CD4-positive, alpha-beta T cell treated with Interleukin-10 for 1 hour (primary cell): ENCODE results near the gene CPSF6.
A peak's percentile ranks its signal among the peaks of the same experiment; 100 is the strongest.
"Not testable (repeated sequence)": the region's sequence is repeated elsewhere in the genome, so short reads cannot be mapped to it uniquely, and the experiment has no call there.

ENCODE experiments used
- DNase-seq: peaks from one replicate; pipeline ENCODE4 v3.0.0-alpha.2; 2020

CPSF6 gene

DNA sequence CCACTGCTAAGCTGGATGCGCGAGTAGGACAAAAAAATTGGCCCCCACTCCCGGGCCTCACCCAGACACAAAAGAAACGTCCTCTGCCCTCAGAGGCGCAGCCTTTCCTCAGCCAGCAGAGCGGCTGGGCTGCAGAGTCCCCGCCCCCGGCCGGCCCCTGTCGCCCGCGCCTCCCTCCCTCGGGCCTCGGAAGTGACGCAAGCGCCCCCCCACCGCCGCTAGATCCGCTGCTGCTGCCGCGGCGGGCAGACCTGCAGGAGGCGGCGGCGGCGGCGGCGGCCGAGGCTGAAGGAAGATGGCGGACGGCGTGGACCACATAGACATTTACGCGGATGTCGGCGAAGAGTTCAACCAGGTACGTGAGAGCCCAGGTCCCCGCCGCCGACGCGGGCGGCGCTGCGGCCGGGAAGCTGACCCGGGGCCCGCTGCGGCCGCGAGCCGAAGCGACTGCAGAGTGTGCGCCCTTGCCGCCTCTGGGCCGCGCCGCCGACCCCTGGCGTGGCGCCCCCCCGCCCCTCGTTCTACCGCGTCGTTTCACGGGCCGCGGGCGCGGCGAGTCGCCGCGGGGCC is at the start of gene CPSF6:
Gene CPSF6 (plus strand): TSS at position 218 of the 570 bp plus-strand sequence. CDS start 78 bp downstream, at position 296.
- DNase-seq, result peak; percentile 95

DNA sequence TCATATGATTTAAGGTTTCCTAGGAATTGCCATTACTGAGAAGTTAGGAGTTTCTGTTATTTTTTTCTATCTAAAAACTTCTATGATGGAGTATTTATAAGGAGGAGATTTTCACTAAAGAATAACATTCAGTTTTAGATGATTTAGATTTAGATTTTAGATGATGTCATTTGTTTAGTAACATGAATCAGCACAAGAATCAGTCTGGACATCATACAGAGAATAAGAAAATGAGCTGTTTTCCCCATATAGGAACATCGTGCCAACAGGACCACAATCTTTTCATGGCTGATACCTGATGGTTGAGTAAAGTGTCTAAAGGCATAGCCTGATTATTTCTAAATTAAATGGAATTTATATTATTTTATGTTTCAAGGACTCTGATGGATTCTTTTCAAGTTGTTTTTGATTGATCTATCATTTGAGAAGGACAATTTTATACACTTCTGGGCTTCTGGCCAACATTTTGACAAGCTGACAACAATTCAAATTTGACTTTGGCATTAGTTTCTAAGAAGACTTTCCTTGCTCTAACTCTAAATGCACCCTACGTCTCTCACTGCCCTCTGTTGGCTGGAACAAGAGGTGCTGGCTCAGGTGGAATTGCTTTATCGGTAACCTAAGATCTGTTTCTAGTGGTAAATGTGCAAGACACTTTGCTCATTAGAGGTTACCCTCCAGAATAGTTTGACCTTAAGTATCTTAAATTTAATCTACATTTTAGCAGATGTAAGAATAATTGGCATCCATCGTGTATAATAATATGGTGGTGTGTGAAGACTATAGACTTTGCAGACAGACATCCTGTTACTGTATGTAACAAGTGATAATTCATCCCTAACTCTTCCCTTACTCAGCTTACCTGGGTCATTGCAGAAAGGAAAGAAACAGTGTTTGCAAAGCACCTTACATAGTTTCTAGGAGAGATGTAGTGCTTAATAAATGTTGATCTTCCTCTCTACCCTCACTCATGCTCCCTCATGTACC is 42.8 kb upstream of the CPSF6 start:
- DNase-seq, result no peak

GRCh38 chr12:69199976-69200375 is 39.4 kb upstream of the CPSF6 start:
- not testable (repeated sequence) for DNase-seq

DNA sequence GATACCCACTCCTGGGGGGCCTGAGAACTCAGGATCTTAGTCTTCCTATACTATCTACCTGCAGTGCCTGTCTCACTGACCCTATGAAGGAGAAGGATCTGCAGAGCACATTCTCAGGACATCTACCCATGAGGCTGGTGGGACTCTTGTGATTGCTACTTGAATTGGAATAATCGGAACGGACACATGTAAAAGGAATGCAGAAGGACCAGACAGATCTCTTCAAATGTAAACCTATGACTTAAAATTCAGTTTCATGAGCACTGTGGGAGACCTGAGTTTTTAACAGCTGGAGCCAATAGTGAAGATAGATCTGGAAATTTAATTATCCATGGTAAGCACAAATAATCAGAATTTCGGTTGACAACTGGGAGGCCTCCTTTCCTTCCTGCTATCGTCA is 35.2 kb upstream of the CPSF6 start:
- DNase-seq, result no peak

DNA sequence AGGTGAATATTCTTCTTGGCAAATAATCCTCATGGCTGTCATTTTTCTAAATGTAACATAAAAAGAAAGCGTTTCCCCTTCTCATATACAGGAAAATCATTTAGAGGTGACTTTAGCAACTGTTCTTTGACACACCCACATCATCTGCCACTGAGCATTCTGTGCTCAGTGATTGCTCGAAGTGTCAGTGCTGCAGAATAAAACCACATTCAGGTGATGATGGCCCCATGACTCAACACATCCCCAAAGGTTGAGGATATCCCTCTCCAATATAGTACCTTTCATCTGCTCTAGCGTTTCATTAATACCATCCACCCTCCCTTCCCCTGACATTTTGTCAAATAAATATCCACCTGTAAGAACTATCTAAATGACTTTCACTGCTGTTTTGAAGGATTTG is 28.7 kb upstream of the CPSF6 start:
- no peak for DNase-seq

- DNase-seq, result no peak
These were observed 28.2 kb upstream of the CPSF6 start for GRCh38 chr12:69211160-69211559.

GRCh38 chr12:69214169-69214568 is 25.2 kb upstream of the CPSF6 start:
- no peak for DNase-seq

GRCh38 chr12:69225251-69225910 is 14.0 kb upstream of the CPSF6 start:
- no peak for DNase-seq

GRCh38 chr12:69231479-69231878 is 7.9 kb upstream of the CPSF6 start:
- DNase-seq, result no peak

DNA sequence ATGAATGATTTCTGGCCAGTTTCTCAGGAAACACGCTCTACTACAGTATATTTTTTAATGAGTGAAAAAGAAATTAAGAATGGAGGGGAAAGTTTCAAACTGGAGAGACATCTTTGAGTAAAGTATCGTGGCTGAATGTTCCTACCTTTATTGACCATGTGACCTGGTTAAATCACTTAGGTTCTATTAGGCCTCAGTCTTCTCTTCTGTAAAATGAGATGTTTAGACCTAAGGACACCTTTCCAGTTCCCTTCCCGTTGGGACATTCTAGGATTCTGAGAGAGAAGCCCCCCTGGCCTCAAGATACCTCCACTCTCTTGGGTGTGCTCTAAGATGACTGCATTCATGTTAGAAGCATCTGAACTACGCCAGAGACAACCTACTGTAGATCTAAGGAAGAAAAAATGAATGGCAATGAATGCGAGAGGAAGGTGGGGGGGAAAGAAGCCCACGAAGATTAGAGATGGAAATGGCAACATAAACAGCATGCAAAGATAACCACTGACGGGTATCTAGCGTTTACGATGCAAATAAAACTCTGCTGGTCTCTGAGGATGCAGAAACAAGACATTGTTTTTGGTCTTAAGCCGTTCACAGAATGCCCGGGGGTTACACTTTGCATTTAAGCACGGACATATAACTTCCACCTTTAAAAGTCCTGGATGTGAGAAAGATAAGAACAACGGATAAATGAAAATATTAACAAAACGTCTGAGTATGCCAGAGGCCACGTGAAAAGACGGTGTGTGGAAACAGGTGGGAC is 599 bp upstream of the CPSF6 start:
- no peak for DNase-seq

DNA sequence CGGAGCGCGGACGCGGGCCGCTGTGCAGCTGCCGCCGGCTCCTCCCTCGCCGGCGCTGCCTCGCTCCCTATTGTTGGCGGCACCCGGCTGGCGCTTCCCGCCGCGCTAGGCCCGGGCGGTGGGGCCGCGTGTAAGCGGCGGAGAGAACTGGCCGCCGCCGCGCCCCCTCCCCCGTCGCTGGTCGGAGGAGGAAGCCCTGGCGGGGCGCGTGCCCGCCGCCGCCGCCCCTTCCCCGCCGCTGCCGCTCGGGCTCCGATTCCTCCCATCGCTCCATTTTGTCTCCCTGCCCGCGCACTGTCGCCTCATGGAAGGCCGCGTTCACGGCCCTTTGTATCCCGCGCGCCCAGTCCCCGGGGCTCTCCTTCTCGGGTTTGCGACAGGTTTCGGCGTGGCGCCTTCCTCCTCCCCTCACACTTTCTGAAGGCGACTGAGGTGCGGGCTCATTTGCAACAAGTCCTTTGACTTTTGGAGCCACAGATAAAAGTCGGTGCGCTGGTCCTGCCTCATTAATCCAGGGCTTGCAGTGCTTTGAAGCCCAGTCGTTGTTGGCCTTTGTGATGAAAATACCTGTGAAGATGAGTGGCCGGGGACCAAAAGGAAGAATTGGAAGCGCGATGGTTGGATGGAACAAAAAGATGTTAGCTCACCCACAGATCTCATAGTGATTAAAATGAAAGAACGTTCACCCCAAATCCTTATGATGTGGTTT is 707 bp downstream of the CPSF6 start:
- peak; percentile 56 for DNase-seq

GRCh38 chr12:69240631-69240995 is 1.2 kb downstream of the CPSF6 start:
- peak; percentile 53 for DNase-seq

DNA sequence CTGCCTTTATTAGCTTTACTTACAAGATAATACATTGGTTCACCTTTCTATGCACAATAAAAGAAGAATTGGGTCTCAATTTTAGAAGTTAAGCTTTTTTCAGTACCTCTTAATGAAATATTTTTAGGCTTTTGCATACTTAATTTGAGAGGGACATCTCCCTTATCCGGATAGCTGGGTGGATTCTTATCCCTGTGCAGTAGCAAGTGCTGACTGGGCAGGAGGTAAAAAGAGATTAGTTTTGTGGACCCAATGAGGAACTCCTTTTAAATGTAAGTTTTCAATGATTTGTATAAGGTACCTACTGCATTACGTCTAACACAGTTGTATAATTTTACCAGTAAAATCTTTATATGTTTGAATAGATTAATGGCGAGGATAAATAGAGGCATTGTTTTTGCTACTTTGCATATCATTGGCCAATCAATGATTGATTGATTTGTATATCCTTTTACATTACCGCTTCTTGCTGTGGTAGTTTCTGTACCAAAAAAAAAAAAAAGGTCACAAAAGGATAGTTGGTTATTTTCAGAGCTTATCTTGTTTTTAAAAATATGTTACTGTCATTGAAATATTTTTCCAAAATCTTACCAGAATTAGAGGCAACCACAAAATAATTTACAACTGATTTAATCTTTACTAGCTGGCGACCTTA is 2.2 kb downstream of the CPSF6 start:
- no peak for DNase-seq

- peak; percentile 17 for DNase-seq
These were observed 4.0 kb downstream of the CPSF6 start for GRCh38 chr12:69243099-69244084.

DNA sequence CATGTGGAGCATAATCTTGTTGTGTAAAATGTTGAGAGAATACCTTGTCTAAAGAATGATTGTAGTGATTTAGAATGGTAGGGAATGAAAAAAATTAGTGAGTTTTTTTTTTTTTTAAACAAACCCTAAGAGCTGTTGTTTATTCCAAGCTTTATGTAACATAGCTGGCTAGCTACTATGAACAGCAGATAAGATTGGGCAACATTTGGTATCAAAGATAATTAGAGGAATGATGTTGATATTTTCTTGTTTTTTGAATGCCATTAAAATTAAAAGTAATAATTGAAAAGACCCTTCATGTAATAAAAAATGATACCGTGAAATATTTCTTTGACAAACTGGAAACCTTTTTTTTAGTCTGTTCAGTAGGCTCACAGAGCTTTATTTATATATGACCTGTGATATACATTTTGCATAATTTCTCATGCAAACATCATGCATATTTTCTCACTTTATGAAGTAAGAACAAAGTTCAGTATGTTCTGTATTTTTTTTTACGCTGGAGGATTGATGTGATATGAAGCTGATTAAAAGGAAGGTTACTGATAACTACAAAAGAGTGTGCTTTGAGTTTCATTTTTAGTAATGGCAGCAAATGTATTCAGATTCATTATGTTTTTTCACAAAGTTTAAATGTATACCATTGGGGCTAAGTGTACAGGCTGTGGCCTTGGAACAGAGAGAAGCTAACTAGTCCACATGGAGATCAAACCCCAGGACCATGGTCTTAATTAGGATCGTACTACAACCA is 8.1 kb downstream of the CPSF6 start:
- DNase-seq, result no peak

GRCh38 chr12:69252033-69252432 is 12.7 kb downstream of the CPSF6 start:
- DNase-seq, result no peak

- peak; percentile 77 for DNase-seq
These were observed 14.7 kb downstream of the CPSF6 start for GRCh38 chr12:69254046-69254445.

DNA sequence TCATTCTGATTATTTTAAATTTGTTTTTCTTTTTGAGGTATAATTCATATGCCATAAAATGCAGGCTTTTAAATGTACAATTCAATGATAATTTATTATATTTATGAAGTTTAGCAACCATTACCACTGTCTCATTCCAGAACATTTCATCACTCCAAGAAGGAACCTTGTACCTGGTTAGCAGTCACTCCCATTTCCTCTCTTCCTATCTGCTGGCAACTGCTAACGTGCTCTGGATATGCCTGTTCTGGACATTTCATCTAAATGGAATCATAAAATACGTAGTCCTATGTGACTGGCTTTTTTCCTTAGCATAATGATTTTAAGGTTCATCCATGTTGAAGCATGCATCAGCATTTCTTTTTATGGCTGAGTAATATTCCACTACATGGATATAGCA is 15.5 kb downstream of the CPSF6 start:
- no peak for DNase-seq

- DNase-seq, result no peak
These were observed 19.3 kb downstream of the CPSF6 start for GRCh38 chr12:69258655-69259054.
